Uterus (tissue), 4 donors: ENCODE results near the gene ARHGEF28. TPM values are rescaled to one million over a fixed set of nuclear protein-coding genes. Genes with fewer than 3 reads are reported as not detected.

Experiments used
- DNase-seq, 2 donors: peaks; one replicate each; pipeline ENCODE4 v3.0.0-alpha.2; 2019 to 2020
- H3K27ac ChIP-seq, 2 donors: fragments of 200-600 bp; sonication (generic); 1 replicate in 1 of 2; 2 replicates in 1 of 2; pipeline ENCODE4 v1.5.1; 2016 to 2018
- H3K27me3 ChIP-seq, 2 donors: fragments of 200-600 bp; sonication (generic); one replicate each; pipeline ENCODE4 v1.5.1; 2018 to 2019; ENCODE audit warnings: control low read depth in 1 of 2
- H3K36me3 ChIP-seq, 2 donors: fragments of 200-600 bp; sonication (generic); one replicate each; pipeline ENCODE4 v1.5.1; 2019; ENCODE audit warnings: control low read depth in 1 of 2
- H3K4me1 ChIP-seq, 2 donors: fragments of 200-600 bp; sonication (generic); one replicate each; pipeline ENCODE4 v1.5.1; 2018 to 2019; ENCODE audit warnings: control low read depth in 1 of 2
- H3K4me3 ChIP-seq, 2 donors: fragments of 200-600 bp; sonication (generic); 1 replicate in 1 of 2; 2 replicates in 1 of 2; pipeline ENCODE4 v1.5.1; 2018 to 2019; ENCODE audit warnings: mild to moderate bottlenecking in 1 of 2
- H3K9me3 ChIP-seq, 2 donors: fragments of 200-600 bp; sonication (generic); one replicate each; pipeline ENCODE4 v1.5.1; 2019; ENCODE audit warnings: control low read depth in 1 of 2
- POLR2A ChIP-seq, 2 donors: fragments of 450-650 bp; IDR thresholded peaks; one replicate each; pipeline ENCODE4 v1.6.1; 2016; ENCODE audit warnings: antibody characterized with exemption in 2 of 2, mild to moderate bottlenecking in 1 of 2, moderate library complexity in 1 of 2
- intact Hi-C: fragments of 100-400 bp; cut with DNase I; formaldehyde crosslinking; loops from one replicate; pipeline ENCODE4 v1.15.1; 2023; ENCODE audit warnings: low total_unique reads
- total RNA-seq, 4 donors: library from RNA; depleted of rRNA in 3 of 4; stranded (reverse); fragments of >200 nt in 3 of 4; gene quantifications; one replicate each; pipeline versions ENCODE4 v1.1.0 to v1.2.4, GENCODE V29; 2014 to 2023
- TF ChIP-seq, protein P1 (sequence below), 4 experiments: fragments of 200-600 bp in 2 of 4; fragments of 450-650 bp in 2 of 4; sonication (generic) in 2 of 4; IDR thresholded peaks; one replicate each; pipeline ENCODE4 v1.5.1; 2016 to 2019; ENCODE audit warnings: antibody characterized with exemption in 4 of 4, mild to moderate bottlenecking in 2 of 4, moderate library complexity in 1 of 4
- donor health status: DM: yes; HTN: yes; CAD: no.

The ARHGEF28 gene
- total RNA-seq, 4 donors from 2014 or later, result 11.9 to 23.2 (median 19.3) TPM

- no peak for TF ChIP-seq POLR2A (IDR thresholded peaks at IDR 0.05)
- TF ChIP-seq, protein P1, sequence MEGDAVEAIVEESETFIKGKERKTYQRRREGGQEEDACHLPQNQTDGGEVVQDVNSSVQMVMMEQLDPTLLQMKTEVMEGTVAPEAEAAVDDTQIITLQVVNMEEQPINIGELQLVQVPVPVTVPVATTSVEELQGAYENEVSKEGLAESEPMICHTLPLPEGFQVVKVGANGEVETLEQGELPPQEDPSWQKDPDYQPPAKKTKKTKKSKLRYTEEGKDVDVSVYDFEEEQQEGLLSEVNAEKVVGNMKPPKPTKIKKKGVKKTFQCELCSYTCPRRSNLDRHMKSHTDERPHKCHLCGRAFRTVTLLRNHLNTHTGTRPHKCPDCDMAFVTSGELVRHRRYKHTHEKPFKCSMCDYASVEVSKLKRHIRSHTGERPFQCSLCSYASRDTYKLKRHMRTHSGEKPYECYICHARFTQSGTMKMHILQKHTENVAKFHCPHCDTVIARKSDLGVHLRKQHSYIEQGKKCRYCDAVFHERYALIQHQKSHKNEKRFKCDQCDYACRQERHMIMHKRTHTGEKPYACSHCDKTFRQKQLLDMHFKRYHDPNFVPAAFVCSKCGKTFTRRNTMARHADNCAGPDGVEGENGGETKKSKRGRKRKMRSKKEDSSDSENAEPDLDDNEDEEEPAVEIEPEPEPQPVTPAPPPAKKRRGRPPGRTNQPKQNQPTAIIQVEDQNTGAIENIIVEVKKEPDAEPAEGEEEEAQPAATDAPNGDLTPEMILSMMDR (IDR thresholded peaks at IDR 0.05), result no peak
- Histone ChIP-seq H3K4me3 (no peak overlapping the region), H3K27ac (peak overlapping the region; percentile 60 to 74), H3K36me3 (no peaks in the 10 kb centered on the region), H3K9me3 (no peaks in the 10 kb centered on the region), H3K4me1 (no peaks in the 10 kb centered on the region), H3K27me3 (no peaks in the 10 kb centered on the region)
- DNase-seq, result peak; percentile 23 to 40
- intact Hi-C loops, result no loop called here
These were observed 170.5 kb downstream of the ARHGEF28 start for GRCh38 chr5:73796164-73797131.

DNA sequence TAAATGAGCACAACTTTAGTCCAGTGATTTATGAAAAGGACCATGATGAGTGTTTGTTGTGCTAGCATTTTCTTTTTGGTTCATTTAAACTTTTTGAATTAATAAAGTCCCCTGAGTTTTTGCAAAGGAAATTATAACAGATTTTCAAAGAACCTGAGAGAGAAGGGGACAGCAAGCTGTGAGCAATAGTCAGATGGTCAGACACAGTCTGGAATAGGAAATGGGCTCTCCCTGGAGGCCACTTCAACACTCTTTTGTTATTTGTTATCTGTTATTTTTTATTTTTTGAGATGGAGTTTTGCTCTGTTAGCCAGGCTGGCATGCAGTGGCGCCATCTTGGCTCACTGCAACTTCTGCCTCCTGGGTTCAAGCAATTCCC, 171.1 kb downstream of the ARHGEF28 start:
- Histone ChIP-seq H3K27ac (peak overlapping the region; percentile 60 to 74), H3K4me1 (no peaks in the 10 kb centered on the region), H3K36me3 (no peaks in the 10 kb centered on the region), H3K27me3 (no peaks in the 10 kb centered on the region), H3K9me3 (no peaks in the 10 kb centered on the region), H3K4me3 (no peak overlapping the region)
- intact Hi-C loops, result no loop called here
- DNase-seq, result no peak
- TF ChIP-seq POLR2A (IDR thresholded peaks at IDR 0.05), result no peak
- TF ChIP-seq, protein P1 (IDR thresholded peaks at IDR 0.05), result no peak

GRCh38 chr5:73799401-73799972, 173.5 kb downstream of the ARHGEF28 start:
- no peak for DNase-seq
- Histone ChIP-seq H3K4me3 (no peak overlapping the region), H3K27me3 (no peaks in the 10 kb centered on the region), H3K36me3 (no peaks in the 10 kb centered on the region), H3K9me3 (no peaks in the 10 kb centered on the region), H3K27ac (no peak overlapping the region), H3K4me1 (no peaks in the 10 kb centered on the region)
- TF ChIP-seq POLR2A (IDR thresholded peaks at IDR 0.05), result no peak
- TF ChIP-seq, protein P1 (IDR thresholded peaks at IDR 0.05), result no peak
- intact Hi-C loops, result no loop called here

- H3K4me3 ChIP-seq, result no peak overlapping the region
- DNase-seq, result no peak
- no peaks in the 10 kb centered on the region for H3K9me3 ChIP-seq
- TF ChIP-seq POLR2A (IDR thresholded peaks at IDR 0.05), result no peak
- TF ChIP-seq, protein P1 (IDR thresholded peaks at IDR 0.05), result no peak
- no peaks in the 10 kb centered on the region for H3K4me1 ChIP-seq
- no peak overlapping the region for H3K27ac ChIP-seq
- H3K36me3 ChIP-seq, result no peaks in the 10 kb centered on the region
- intact Hi-C loops, result no loop called here
- H3K27me3 ChIP-seq, result no peaks in the 10 kb centered on the region
These were observed 175.7 kb downstream of the ARHGEF28 start for GRCh38 chr5:73801686-73802085.

- Histone ChIP-seq H3K4me1 (no peaks in the 10 kb centered on the region), H3K9me3 (no peaks in the 10 kb centered on the region), H3K27me3 (no peaks in the 10 kb centered on the region), H3K36me3 (no peaks in the 10 kb centered on the region), H3K27ac (no peak overlapping the region), H3K4me3 (no peak overlapping the region)
- no peak for DNase-seq
- no peak for TF ChIP-seq POLR2A (IDR thresholded peaks at IDR 0.05)
- TF ChIP-seq, protein P1 (IDR thresholded peaks at IDR 0.05), result no peak
- intact Hi-C loops, result no loop called here
These were observed 179.5 kb downstream of the ARHGEF28 start for GRCh38 chr5:73805449-73805848.
